ENCODE measurements around the gene ITGBL1.
"Not testable (repeated sequence)": the region's sequence is repeated elsewhere in the genome, so short reads cannot be mapped to it uniquely, and the experiment has no call there.

Gene ITGBL1

GRCh38 chr13:101536079-101536478 is 83.6 kb downstream of the ITGBL1 start:
- TF ChIP-seq CTCF (IDR thresholded peaks at IDR 0.05; ENCODE audit: low read depth, low read length, missing control alignments): no peak
- no peak overlapping the region for H3K4me3 ChIP-seq (ENCODE audit: low read depth, low read length)
- in situ Hi-C loops (cut with HindIII; ENCODE audit: low sequenced_read_pairs): no loop called here
- no peak for DNase-seq (ENCODE audit: low read depth)

GRCh38 chr13:101544544-101544943 is 92.1 kb downstream of the ITGBL1 start:
- H3K4me3 ChIP-seq (ENCODE audit: low read depth, low read length); DNase-seq (ENCODE audit: low read depth); in situ Hi-C loops (cut with HindIII; ENCODE audit: low sequenced_read_pairs): not testable (repeated sequence)

GRCh38 chr13:101544979-101545378 is 92.5 kb downstream of the ITGBL1 start:
- H3K4me3 ChIP-seq (ENCODE audit: low read depth, low read length): no peak overlapping the region
- in situ Hi-C loops (cut with HindIII; ENCODE audit: low sequenced_read_pairs): no loop called here
- TF ChIP-seq CTCF (IDR thresholded peaks at IDR 0.05; ENCODE audit: low read depth, low read length, missing control alignments): no peak
- no peak for DNase-seq (ENCODE audit: low read depth)

GRCh38 chr13:101545521-101545920 is 93.0 kb downstream of the ITGBL1 start:
- H3K4me3 ChIP-seq (ENCODE audit: low read depth, low read length): no peak overlapping the region
- in situ Hi-C loops (cut with HindIII; ENCODE audit: low sequenced_read_pairs): no loop called here
- peak; percentile 4 for TF ChIP-seq CTCF (IDR thresholded peaks at IDR 0.05; ENCODE audit: low read depth, low read length, missing control alignments)
- DNase-seq (ENCODE audit: low read depth): no peak

GRCh38 chr13:101552286-101552685 is 99.8 kb downstream of the ITGBL1 start:
- no peak overlapping the region for H3K4me3 ChIP-seq (ENCODE audit: low read depth, low read length)
- no peak for DNase-seq (ENCODE audit: low read depth)
- no peak for TF ChIP-seq CTCF (IDR thresholded peaks at IDR 0.05; ENCODE audit: low read depth, low read length, missing control alignments)
- in situ Hi-C loops (cut with HindIII; ENCODE audit: low sequenced_read_pairs): no loop called here

- in situ Hi-C loops (cut with HindIII; ENCODE audit: low sequenced_read_pairs): no loop called here
- H3K4me3 ChIP-seq (ENCODE audit: low read depth, low read length): no peak overlapping the region
- no peak for TF ChIP-seq CTCF (IDR thresholded peaks at IDR 0.05; ENCODE audit: low read depth, low read length, missing control alignments)
- DNase-seq (ENCODE audit: low read depth): peak; percentile 34
Measured at GRCh38 chr13:101552786-101553185, 100.3 kb downstream of the ITGBL1 start.

- no peak for DNase-seq (ENCODE audit: low read depth)
- H3K4me3 ChIP-seq (ENCODE audit: low read depth, low read length): no peak overlapping the region
- in situ Hi-C loops (cut with HindIII; ENCODE audit: low sequenced_read_pairs): no loop called here
- no peak for TF ChIP-seq CTCF (IDR thresholded peaks at IDR 0.05; ENCODE audit: low read depth, low read length, missing control alignments)
Measured at GRCh38 chr13:101554420-101555125, 102.1 kb downstream of the ITGBL1 start.

All from astrocyte of the cerebellum (primary cell).